HCT116 (cell line): ENCODE measurements around the gene ASCL2.

Experiments used
- CEBPB ChIP-seq: IDR thresholded peaks from 2 replicates; pipeline ENCODE4 v1.6.1; 2012; ENCODE audit warnings: low read depth
- CTCF ChIP-seq, 3 experiments: fragments of 200-600 bp in 1 of 3; sonication (generic) in 1 of 3; IDR thresholded peaks in 2 of 3; conservative IDR thresholded peaks in 1 of 3; 2 replicates each; pipeline ENCODE4 v1.5.1; 2012 to 2017; ENCODE audit warnings: low read depth in 2 of 3, low read length in 2 of 3, antibody characterized with exemption in 1 of 3, borderline replicate concordance in 1 of 3, control low read depth in 1 of 3, mild to moderate bottlenecking in 1 of 3, mixed read lengths in 1 of 3, mixed run types in 1 of 3, moderate library complexity in 1 of 3; ENCODE audit not compliant: insufficient read depth in 1 of 3
- ELF1 ChIP-seq: IDR thresholded peaks from 2 replicates; pipeline ENCODE4 v1.6.1; 2012; ENCODE audit warnings: low read depth, borderline replicate concordance
- EZH2 ChIP-seq: fragments of 200-600 bp; sonication (generic); IDR thresholded peaks from 2 replicates; pipeline ENCODE4 v1.6.1; 2017; ENCODE audit warnings: antibody characterized with exemption, mixed run types
- EZH2phosphoT487 ChIP-seq: fragments of 200-600 bp; IDR thresholded peaks from 2 replicates; pipeline ENCODE4 v1.6.1; 2018; ENCODE audit warnings: antibody characterized with exemption, borderline replicate concordance
- POLR2A ChIP-seq: IDR thresholded peaks from 2 replicates; pipeline ENCODE4 v1.7.0; 2011; ENCODE audit warnings: borderline replicate concordance; ENCODE audit not compliant: insufficient read depth, insufficient read length; ENCODE audit errors: extremely low read depth
- POLR2AphosphoS5 ChIP-seq: IDR thresholded peaks from 2 replicates; pipeline ENCODE4 v1.6.1; 2011; ENCODE audit warnings: mild to moderate bottlenecking, low read depth, low read length, moderate library complexity
- ZNF274 ChIP-seq: fragments of 200-500 bp; sonication (Bioruptor generic); IDR thresholded peaks from 2 replicates; pipeline ENCODE4 v1.6.1; 2014; ENCODE audit warnings: mild to moderate bottlenecking, low read depth, low read length, inconsistent platforms
- TF ChIP-seq, protein P1 (sequence below): IDR thresholded peaks from 2 replicates; pipeline ENCODE4 v1.6.1; 2012; ENCODE audit warnings: low read depth

DNA sequence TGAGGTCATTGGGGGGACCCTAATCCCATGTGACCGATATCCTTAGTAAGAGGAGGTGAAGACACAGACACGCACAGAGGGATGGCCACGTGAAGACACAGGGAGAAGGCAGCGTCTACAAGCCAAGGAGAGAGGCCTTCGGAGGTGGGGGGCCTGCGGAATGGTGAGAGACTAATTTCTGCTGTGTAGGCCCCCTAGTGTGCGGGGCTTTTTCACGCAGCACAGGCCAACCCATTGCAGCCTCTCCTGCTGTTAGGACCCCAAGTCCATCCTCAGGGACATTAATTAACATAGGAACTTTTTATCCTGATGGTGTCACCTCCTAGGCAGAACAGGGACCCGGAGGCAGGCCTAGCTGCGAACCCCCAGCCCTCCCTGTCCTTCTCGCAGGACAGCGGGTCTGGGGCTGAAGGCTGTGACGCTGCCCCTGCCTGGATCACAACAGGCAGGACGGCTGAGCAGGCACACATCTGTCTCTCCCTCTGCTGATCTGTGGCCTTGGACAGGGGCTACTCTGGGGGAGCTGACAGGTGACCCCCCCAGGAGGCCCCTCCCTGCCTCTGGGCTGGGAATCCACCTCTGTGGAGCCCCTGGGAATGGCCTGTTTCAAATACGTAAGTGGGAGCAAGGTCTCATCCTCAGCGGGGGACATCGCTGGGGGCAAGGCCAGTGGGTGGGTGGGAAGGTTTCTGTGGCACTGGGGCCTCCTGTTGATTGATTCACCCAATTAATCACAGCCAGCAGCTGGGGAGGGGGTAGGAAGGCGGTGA is 7.9 kb downstream of the ASCL2 start:
- TF ChIP-seq EZH2 (no peak), ELF1 (no peak), CTCF (IDR thresholded peaks at IDR 0.05 in 2 of 3, conservative IDR thresholded peaks at IDR 0.05 in 1 of 3; ENCODE audit: borderline replicate concordance in 1 of 3, insufficient read depth in 1 of 3, low read depth in 2 of 3, low read length in 2 of 3) (no peak), ZNF274 (no peak), CEBPB (no peak), POLR2A (no peak), EZH2phosphoT487 (no peak), POLR2AphosphoS5 (no peak)
- TF ChIP-seq, protein P1, sequence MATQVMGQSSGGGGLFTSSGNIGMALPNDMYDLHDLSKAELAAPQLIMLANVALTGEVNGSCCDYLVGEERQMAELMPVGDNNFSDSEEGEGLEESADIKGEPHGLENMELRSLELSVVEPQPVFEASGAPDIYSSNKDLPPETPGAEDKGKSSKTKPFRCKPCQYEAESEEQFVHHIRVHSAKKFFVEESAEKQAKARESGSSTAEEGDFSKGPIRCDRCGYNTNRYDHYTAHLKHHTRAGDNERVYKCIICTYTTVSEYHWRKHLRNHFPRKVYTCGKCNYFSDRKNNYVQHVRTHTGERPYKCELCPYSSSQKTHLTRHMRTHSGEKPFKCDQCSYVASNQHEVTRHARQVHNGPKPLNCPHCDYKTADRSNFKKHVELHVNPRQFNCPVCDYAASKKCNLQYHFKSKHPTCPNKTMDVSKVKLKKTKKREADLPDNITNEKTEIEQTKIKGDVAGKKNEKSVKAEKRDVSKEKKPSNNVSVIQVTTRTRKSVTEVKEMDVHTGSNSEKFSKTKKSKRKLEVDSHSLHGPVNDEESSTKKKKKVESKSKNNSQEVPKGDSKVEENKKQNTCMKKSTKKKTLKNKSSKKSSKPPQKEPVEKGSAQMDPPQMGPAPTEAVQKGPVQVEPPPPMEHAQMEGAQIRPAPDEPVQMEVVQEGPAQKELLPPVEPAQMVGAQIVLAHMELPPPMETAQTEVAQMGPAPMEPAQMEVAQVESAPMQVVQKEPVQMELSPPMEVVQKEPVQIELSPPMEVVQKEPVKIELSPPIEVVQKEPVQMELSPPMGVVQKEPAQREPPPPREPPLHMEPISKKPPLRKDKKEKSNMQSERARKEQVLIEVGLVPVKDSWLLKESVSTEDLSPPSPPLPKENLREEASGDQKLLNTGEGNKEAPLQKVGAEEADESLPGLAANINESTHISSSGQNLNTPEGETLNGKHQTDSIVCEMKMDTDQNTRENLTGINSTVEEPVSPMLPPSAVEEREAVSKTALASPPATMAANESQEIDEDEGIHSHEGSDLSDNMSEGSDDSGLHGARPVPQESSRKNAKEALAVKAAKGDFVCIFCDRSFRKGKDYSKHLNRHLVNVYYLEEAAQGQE, result no peak
